Ascending aorta (tissue), 2 donors: ENCODE measurements around the gene RAB27A. TPM values are rescaled to one million over a fixed set of nuclear protein-coding genes. Genes with fewer than 3 reads are reported as not detected.

Source experiments
- DNase-seq, 2 donors: peaks; one replicate each; pipeline ENCODE4 v3.0.0-alpha.2; 2019; ENCODE audit warnings: low spot score in 2 of 2
- H3K27ac ChIP-seq, 2 donors: fragments of 200-600 bp; sonication (generic); one replicate each; pipeline ENCODE4 v1.5.1; 2016 to 2017; ENCODE audit warnings: mild to moderate bottlenecking in 1 of 2
- H3K27me3 ChIP-seq: fragments of 200-600 bp; sonication (generic); one replicate; pipeline ENCODE4 v1.5.1; 2017
- H3K36me3 ChIP-seq, 2 donors: fragments of 200-600 bp; sonication (generic); one replicate each; pipeline ENCODE4 v1.5.1; 2016
- H3K4me1 ChIP-seq, 2 donors: fragments of 200-600 bp; sonication (generic); one replicate each; pipeline ENCODE4 v1.5.1; 2016 to 2017; ENCODE audit warnings: mild to moderate bottlenecking in 1 of 2
- H3K4me3 ChIP-seq, 2 donors: fragments of 200-600 bp; sonication (generic); one replicate each; pipeline ENCODE4 v1.5.1; 2016 to 2017; ENCODE audit warnings: mild to moderate bottlenecking in 1 of 2
- H3K9me3 ChIP-seq, 2 donors: fragments of 200-600 bp; sonication (generic); one replicate each; pipeline ENCODE4 v1.5.1; 2016
- intact Hi-C: fragments of 100-400 bp; cut with DNase I; formaldehyde crosslinking; loops from one replicate; pipeline ENCODE4 v1.15.1; 2023
- total RNA-seq: library from RNA; depleted of rRNA; stranded (reverse); fragments of >200 nt; gene quantifications from one replicate; pipeline ENCODE4 v1.1.0, GENCODE V29; 2016
- TF ChIP-seq, protein P1 (sequence below), 3 experiments: fragments of 200-600 bp in 2 of 3; fragments of 450-650 bp in 1 of 3; sonication (generic) in 2 of 3; IDR thresholded peaks; one replicate each; pipeline ENCODE4 v1.5.1; 2016 to 2019; ENCODE audit warnings: antibody characterized with exemption in 3 of 3, mild to moderate bottlenecking in 1 of 3, moderate library complexity in 1 of 3

The RAB27A gene
- total RNA-seq, 1 donor from 2014 or later = 17.9 TPM

DNA sequence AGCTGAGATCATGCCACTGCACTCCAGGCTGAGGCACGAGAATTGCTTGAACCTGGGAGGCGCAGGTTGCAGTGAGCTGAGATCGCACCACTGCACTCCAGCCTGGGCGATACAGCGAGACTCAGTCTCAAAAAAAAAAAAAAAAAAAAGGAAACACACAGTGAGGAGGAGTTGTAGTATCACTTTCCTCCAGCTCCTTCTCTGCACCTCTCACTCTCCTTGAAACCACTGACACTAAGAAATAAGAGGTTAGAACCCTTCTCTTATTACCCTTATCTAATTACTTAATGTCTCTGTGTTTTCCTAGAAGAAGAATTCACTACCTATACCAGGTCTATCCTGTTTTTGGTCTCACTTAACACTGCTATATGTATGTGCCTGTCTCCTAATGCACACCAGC lies 31.7 kb downstream of the RAB27A start:
- H3K4me3 ChIP-seq = no peak overlapping the region
- no peaks in the 10 kb centered on the region for H3K27me3 ChIP-seq
- no peaks in the 10 kb centered on the region for H3K36me3 ChIP-seq
- no peak for DNase-seq
- TF ChIP-seq, protein P1, sequence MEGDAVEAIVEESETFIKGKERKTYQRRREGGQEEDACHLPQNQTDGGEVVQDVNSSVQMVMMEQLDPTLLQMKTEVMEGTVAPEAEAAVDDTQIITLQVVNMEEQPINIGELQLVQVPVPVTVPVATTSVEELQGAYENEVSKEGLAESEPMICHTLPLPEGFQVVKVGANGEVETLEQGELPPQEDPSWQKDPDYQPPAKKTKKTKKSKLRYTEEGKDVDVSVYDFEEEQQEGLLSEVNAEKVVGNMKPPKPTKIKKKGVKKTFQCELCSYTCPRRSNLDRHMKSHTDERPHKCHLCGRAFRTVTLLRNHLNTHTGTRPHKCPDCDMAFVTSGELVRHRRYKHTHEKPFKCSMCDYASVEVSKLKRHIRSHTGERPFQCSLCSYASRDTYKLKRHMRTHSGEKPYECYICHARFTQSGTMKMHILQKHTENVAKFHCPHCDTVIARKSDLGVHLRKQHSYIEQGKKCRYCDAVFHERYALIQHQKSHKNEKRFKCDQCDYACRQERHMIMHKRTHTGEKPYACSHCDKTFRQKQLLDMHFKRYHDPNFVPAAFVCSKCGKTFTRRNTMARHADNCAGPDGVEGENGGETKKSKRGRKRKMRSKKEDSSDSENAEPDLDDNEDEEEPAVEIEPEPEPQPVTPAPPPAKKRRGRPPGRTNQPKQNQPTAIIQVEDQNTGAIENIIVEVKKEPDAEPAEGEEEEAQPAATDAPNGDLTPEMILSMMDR (IDR thresholded peaks at IDR 0.05) = no peak
- no peaks in the 10 kb centered on the region for H3K9me3 ChIP-seq
- intact Hi-C loops = no loop called here
- H3K27ac ChIP-seq = no peak overlapping the region
- H3K4me1 ChIP-seq = no peaks in the 10 kb centered on the region

DNA sequence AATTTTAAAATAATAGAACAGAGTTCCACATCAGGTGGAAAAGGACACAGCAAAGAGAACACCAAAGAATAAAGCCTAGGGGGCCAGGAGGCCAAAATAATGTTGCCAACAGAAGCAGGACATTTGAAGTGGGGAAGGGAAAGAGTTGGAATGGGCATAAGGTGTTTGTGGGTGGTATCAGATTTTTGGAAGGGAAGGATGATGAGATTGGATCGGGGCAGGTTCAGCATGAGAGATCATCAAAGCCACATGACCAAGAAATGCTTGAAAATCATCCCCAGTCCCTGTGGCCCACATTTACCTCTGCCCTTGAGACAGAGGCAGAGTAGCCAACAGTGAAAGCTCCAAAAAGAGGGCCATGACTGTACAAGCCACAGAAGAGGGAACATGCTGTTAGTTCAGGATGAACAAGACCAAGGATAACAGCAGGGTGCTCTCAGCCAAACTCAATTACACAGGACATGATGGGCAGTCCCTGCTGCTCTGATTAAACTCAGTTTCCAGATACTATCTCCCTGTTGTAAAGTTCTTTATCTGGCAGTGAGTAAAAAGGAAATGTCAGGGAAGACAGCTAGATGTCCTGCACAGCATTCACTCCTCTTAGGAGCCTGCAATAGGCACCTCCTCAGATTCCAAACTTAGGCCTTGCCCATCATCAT lies 32.5 kb downstream of the RAB27A start:
- intact Hi-C loops = no loop called here
- TF ChIP-seq, protein P1 (IDR thresholded peaks at IDR 0.05) = no peak
- Histone ChIP-seq H3K9me3 (no peaks in the 10 kb centered on the region), H3K27ac (no peak overlapping the region), H3K27me3 (no peaks in the 10 kb centered on the region), H3K4me3 (no peak overlapping the region), H3K4me1 (no peaks in the 10 kb centered on the region), H3K36me3 (no peaks in the 10 kb centered on the region)
- DNase-seq = no peak

DNA sequence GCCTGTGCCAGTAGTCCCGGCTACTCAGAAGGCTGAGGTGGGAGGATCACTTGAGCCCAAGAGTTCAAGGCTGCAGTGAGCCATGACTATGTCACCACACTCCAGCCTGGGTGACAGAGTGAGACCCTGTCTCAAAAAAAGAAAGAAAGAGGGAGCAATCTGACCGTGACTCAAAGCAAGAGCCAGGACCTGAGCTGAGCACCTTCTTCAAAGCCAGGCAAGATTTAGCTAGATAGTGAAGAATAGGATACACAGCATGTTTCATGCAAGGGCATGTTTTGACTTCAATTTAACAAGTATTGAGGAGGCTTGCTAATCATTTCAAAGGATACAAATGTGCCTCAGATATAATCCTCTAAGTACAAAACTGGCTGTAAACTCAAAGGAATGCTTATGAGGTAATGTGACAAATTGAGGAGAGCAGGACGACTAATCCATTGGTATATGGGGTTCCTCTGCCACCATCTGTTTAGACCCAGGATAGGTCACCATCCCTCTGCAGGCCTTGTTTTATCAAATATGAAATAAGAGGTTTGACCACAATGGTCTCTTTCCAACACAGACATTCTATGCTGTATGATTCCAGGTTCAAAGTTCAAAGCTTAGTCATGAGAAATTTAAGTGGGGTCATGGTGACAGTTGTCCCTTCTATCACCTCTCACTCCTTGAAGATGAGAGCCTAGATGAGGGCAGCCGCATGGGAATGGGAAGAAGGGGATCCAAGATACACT lies 33.2 kb downstream of the RAB27A start:
- TF ChIP-seq, protein P1 (IDR thresholded peaks at IDR 0.05) = no peak
- no peaks in the 10 kb centered on the region for H3K27me3 ChIP-seq
- DNase-seq = no peak
- no peaks in the 10 kb centered on the region for H3K9me3 ChIP-seq
- no peaks in the 10 kb centered on the region for H3K36me3 ChIP-seq
- no peaks in the 10 kb centered on the region for H3K4me1 ChIP-seq
- no peak overlapping the region for H3K27ac ChIP-seq
- no peak overlapping the region for H3K4me3 ChIP-seq
- intact Hi-C loops = no loop called here

DNA sequence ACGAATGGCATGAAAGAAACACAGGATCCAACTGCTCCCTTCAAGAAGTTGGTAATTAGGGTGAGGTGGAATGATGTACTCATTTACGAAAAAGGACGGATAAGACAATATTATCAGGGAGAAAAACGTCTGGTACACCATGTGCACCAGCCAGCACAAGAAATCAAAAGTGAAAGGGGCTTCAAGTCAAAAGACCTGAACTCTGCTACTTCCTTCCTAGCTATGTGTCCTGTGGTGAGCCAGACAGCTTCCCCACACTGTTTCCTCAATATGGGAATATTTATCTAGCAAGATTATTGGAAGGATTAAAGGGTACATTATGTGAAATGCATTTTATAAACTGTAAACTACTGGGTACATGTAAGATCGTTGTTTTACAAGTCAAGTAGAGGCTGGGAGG lies 33.9 kb downstream of the RAB27A start:
- Histone ChIP-seq H3K4me3 (no peak overlapping the region), H3K9me3 (no peaks in the 10 kb centered on the region), H3K36me3 (no peaks in the 10 kb centered on the region), H3K4me1 (no peaks in the 10 kb centered on the region), H3K27ac (no peak overlapping the region), H3K27me3 (no peaks in the 10 kb centered on the region)
- TF ChIP-seq, protein P1 (IDR thresholded peaks at IDR 0.05) = no peak
- DNase-seq = no peak
- intact Hi-C loops = no loop called here

DNA sequence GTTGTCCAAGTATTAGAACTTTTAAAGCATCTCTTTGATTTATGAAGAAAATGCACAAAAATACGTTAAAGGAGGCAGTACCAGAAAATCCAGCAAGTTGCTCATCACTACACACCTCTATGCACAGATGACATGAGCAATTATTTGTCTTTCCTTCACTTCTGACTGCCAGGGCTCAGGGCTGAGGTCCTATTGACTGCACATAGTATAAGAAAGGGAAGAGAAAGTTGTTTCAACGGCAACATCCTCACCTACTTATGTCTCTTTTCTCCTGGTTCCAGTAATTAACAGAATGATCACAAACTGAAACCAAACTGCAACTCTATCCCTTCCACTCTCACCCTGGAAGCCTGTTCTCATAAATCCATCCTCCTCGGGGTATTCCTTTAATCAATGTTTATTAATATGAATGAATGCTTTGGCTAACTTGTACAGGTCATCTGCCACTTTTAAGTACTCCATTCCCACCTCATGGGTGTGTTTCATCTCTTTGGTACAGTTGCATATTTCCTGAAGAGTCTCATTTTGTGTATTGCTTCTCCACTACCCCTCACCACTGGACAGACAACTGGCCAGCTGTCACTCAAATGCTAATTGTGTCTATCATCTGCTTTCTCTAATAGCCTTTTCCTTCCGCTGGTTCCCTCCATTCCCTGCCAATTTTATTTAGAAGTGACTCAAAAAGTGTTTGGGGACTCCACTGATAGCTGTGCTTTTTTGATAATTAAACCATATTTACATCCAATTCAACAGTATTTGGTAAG lies 34.5 kb downstream of the RAB27A start:
- H3K4me1 ChIP-seq = no peaks in the 10 kb centered on the region
- no peaks in the 10 kb centered on the region for H3K36me3 ChIP-seq
- no peaks in the 10 kb centered on the region for H3K9me3 ChIP-seq
- intact Hi-C loops = no loop called here
- TF ChIP-seq, protein P1 (IDR thresholded peaks at IDR 0.05) = no peak
- H3K27me3 ChIP-seq = no peaks in the 10 kb centered on the region
- no peak overlapping the region for H3K27ac ChIP-seq
- no peak for DNase-seq
- no peak overlapping the region for H3K4me3 ChIP-seq
